Measurements from ENCODE around the gene USP3. TPM values are rescaled to one million over a fixed set of nuclear protein-coding genes. Genes with fewer than 3 reads are reported as not detected.
"Not testable (repeated sequence)": the region's sequence is repeated elsewhere in the genome, so short reads cannot be mapped to it uniquely, and the experiment has no call there.

Gene USP3
- total RNA-seq, 1 donor from 2014 or later = 16.2 TPM

DNA sequence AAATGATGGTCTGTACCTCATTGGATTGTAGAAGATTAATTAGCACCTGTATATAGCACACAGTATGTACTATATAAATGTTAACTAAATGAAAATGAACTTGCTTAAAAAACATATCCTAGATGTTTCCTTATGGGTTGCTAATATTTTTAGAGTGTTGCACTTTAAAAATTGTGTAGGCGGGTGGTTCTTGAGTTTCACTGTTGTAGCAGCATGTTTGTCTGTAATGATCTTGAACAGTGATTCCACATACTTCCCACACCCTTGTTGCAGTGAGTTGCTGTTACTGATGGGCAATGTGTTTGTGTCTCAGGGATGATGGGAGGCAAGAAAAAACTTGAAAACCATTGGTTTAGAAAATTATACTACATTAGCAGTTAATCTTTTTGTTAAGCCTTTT lies 22.0 kb downstream of the USP3 start:
- intact Hi-C loops (cut with DNase I) = no loop called here
- DNase-seq (ENCODE audit: low spot score) = no peak

DNA sequence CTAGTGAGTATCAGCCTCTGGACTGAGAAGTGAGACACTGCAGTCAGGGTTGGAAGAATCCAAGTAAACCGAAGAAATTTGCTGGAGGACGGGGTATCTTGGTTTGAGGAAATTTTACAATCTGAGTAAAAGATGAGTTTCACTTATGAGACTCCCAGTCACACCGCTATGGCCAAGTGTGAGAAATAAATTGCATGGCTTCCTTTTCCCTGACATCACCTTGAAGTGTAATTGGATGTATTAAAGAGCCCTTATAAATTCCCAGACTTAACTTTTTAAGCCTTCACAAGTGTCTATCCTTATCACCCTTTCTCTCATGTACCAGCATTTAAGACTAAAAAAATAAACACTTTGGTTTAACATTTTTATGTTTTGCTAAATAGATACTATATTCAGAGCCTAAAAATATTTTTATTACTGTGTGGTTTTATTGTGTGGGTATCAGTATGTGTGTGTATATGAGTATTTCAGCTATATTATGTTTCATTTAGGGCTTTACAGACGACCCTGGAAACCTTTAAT lies 23.8 kb downstream of the USP3 start:
- intact Hi-C loops (cut with DNase I) = no loop called here
- no peak for DNase-seq (ENCODE audit: low spot score)

GRCh38 chr15:63530235-63530634 lies 25.8 kb downstream of the USP3 start:
- intact Hi-C loops (cut with DNase I) = no loop called here
- DNase-seq (ENCODE audit: low spot score) = no peak

DNA sequence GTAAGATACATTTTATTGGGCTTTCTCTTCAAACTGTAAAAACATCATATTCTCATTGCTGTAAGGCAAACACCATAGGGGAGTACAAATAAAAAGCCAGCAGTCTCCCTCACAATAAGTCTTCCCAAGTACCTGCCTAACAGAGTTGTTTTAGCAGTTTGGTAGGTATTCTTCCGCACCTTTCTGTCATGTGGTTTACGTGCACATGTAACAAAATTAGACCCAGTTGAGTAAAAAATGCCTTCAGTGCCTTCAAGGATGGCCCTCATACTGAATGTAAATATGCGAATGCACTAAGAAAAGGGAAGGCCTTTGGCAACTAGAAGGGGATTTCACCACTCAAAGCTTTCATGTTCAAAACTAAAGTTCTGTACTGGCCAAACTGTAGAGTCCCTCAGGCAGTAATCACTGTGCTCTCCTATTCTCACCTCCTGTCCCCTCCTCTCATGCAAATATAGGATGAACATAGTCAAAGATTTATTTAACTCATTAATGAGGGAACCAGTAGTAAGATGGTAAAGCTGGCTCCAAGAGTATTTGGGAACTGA lies 26.4 kb downstream of the USP3 start:
- DNase-seq (ENCODE audit: low spot score) = no peak
- intact Hi-C loops (cut with DNase I) = no loop called here

- DNase-seq (ENCODE audit: low spot score) = no peak
- intact Hi-C loops (cut with DNase I) = no loop called here
Observed at GRCh38 chr15:63531586-63531985, 27.2 kb downstream of the USP3 start.

- no peak for DNase-seq (ENCODE audit: low spot score)
- intact Hi-C loops (cut with DNase I) = no loop called here
Observed at GRCh38 chr15:63532307-63532744, 27.9 kb downstream of the USP3 start.

DNA sequence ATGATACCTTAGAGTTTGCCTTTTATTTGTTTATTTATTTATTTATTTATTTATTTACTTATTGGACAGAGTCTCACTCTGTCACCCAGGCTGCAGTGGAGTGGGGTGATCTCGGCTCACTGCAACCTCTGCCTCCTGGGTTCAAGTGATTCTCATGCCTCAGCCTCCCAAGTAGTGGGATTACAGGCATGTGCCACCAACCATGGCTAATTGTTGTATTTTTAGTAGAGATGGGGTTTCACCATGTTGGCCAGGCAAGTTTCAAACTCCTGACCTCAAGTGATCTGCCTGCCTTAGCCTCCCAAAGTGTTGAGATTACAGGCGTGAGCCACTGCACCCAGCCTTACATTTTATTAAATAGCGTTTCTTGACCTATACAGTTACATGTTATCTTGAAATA lies 30.5 kb downstream of the USP3 start:
- intact Hi-C loops (cut with DNase I); DNase-seq (ENCODE audit: low spot score): not testable (repeated sequence)

DNA sequence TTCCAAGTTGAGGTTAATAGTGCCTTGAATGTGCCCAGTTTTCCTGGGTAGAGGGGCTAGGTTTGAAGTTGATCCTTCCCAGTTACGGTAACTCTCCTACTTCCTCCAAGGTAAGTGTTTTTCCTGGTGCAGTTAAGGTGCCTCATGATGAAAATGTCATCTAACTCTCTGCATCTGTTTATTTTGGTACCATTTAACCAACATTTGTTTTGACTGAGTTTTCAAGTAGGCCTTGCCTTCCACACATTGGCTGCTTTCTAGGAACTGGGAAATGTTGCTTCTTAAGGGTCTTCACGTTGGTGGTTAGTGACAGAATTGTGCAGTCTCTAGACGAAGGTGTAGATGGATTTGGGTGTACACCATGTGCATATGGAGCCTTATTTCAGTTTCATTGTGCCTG lies 31.3 kb downstream of the USP3 start:
- intact Hi-C loops (cut with DNase I) = no loop called here
- no peak for DNase-seq (ENCODE audit: low spot score)

DNA sequence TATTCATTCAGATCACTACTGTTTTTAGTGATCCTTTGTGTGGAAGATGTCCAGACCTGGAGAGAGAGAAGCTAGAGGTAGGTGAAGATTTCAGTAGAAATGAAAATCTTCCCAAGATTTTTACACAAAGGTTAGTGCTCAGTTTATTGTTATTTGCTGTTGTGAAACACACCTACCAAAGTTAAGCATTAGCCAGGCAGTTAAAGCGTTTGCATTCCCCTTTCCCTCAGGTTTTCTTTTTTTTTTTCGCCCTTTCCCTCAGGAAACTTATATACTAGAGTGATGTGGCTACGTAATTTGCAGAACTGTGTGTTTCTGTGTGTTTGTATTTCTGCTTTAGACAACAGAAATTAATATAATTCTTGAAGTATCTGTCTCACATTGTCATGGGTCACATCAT lies 34.5 kb downstream of the USP3 start:
- intact Hi-C loops (cut with DNase I) = no loop called here
- DNase-seq (ENCODE audit: low spot score) = no peak

DNA sequence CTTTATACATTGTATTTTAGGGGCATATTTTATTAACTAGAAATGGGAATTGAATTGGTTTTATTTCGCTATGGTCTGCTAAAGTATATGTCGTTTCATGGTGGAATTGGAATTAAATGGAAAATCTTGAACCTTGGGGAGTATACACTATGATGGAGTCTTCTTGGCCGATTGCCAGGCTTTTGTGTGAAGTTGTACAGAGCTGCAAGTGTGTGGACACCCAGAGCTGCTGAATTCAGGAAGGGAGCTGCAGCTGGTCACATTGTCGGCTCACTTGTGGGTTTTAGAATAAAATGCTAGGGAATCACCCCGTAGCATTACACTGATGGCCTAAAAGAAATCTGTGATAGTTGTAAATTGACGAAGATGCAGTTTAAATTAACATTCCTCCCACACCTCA lies 35.1 kb downstream of the USP3 start:
- intact Hi-C loops (cut with DNase I) = no loop called here

DNA sequence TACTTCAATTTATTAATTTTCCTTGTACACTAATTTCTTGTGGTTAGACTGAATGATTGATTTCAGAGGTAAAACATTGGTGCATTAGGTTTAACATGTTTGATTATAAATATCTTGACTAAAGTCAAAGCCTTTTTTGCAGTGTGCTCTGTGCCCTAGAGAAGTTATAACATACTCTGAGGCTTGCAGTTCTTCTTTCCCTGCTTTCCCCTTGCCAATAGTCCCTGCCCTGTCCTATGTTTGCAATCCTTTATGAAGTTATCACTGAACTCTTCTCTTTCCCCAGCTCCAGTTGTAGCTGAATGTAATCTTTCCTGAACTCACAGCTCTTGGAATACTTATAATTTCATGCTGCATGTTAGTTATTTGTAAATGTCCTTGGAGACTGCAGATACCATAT lies 35.6 kb downstream of the USP3 start:
- no peak for DNase-seq (ENCODE audit: low spot score)
- intact Hi-C loops (cut with DNase I) = no loop called here

More for the DNA sequence above, 35.1 kb downstream of the USP3 start:
- DNase-seq (ENCODE audit: low spot score) = no peak

DNA sequence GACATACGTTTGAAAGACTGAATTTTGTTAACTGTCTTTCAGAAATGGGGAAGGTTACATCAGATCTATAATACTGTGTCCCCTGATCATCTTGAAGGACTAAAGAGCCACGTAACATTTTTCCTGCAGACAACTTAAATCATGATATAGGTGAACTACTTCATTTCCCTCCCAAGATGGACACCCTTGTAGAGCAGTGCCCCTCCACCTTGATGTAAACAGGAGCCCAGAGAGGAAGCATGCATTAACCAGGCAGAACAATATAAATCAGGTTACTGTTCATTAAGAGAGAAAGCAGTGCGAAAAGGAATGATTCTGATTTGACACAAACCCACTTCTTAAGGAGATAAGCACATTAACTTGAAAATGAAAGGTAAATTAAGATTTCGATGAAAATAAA lies 36.1 kb downstream of the USP3 start:
- intact Hi-C loops (cut with DNase I) = no loop called here
- no peak for DNase-seq (ENCODE audit: low spot score)

DNA sequence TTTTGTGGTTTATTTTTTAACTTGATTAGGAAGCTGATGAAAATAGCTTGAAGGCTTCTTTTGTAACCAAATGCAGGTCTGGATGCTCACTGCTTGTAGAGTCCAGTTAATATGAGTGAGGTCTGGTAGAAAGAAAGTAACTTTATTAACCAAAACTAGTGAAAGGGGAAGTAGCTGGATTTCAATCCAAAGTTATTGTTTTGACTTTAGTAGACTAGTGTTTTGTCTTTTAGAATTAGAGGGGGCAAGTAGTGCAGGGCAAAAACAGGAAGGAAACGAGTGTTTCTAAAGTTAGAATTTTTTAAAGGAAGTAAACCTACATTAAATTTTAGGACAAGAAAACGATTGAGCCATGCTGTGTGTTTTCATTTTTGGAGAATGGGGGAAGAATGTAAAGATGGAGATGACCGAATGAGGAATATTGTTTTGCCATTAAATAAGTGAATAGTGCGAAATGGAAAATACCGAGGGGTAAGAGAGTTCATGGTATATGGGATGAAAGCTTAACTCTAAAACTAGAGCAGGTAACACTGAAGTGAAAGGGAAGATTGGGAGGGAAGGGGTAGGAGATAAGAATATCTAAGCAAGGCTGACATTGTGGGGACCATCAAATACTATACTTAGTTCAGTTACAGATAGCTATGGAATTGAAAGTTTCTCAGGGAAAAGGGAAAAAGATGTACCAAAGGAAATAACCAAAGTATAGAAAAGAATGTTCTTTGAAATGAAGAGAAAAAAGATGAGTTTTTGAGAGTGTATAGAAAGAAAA lies 40.0 kb downstream of the USP3 start:
- DNase-seq (ENCODE audit: low spot score) = no peak
- intact Hi-C loops (cut with DNase I) = no loop called here

GRCh38 chr15:63545520-63545919 lies 41.1 kb downstream of the USP3 start:
- DNase-seq (ENCODE audit: low spot score) = no peak
- intact Hi-C loops (cut with DNase I) = no loop called here

DNA sequence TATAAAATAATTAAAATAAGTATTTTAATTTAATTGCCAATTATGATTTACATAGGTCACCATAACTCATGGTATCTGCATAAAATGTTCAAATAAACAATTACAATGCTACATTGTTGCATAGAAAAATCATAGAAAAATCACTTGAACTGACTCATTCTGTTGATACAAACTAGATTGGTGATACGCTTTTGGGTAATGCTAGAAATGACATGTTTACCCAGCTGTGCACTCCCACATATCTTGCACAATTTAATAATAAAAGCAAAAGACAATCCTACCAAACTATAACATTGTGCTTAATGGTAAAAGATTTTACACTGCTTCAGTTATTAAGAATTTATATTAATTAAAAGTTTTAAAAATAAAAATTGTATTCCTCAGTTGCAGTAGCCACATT lies 47.0 kb downstream of the USP3 start:
- intact Hi-C loops (cut with DNase I) = loop anchor here (5.0 kb wide), 1 partner anchor 49 kb away; the partner anchor contains the start of gene USP3
- DNase-seq (ENCODE audit: low spot score) = no peak

DNA sequence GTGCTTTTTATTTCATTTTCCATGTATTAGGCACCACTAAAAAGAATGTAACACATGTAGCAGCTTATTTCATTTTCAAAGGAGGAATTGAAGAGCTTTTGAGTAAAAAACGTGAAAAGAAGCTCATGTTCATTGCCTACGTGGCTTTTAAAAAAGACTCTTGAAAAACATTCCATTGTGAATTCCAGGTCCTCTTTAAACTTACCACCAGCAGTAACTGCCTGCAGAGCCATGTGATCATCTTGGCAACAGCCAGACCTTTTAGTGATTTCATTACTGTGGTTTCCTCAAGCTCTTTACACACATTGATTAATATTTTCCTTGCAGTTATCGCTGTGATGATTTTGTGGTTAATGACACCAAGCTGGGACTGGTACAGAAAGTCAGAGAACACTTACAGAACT lies 49.0 kb downstream of the USP3 start:
- no peak for DNase-seq (ENCODE audit: low spot score)
- intact Hi-C loops (cut with DNase I) = loop anchor here (5.0 kb wide), 1 partner anchor 51 kb away; the partner anchor contains the start of gene USP3

DNA sequence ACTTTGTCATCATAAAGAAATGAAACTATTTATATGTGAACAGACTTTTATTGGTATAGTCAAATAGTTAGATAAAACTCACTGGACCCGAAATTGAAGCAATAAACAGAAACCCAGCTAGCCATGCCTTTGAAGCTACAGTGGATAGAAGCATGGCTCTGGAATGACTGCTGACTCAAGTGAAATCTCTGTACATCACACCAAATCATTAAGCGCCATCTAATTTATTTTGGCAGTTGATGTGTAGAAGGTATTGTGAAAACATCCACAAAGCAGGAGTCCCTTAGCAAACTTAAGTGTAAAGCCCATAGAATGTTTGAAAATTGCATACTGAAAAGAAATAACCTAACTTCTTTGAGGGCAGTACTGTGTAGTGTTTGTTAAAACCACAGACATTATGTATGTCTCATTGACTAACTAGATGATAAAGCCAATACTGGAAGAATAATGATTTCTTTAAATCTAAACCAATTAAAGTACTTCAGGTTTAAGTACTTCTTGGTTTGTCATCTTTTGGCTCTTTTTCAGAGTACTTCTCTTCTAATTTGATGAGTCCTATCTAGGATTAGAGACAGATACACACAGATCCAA lies 50.0 kb downstream of the USP3 start:
- intact Hi-C loops (cut with DNase I) = loop anchor here (5.0 kb wide), 1 partner anchor 52 kb away; the partner anchor contains the start of gene USP3
- no peak for DNase-seq (ENCODE audit: low spot score)

DNA sequence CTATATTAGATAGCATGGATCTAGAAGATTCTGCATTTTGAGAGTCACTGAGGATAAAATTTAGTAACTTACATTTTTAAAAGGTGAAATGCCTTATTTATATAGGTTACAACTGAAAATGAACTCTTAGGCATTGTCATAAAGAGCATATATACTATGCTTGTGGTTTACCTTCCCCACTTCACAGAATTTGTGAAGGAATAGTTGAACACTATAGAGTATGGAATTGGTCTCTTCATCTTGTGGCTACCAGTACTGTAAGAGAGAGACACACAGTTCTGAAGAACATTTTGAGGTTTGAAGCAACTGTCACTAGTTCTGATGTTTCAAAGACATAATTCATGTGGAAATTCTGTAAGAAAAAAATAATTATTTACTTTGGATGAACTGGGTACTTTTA lies 51.1 kb downstream of the USP3 start:
- no peak for DNase-seq (ENCODE audit: low spot score)
- intact Hi-C loops (cut with DNase I) = no loop called here

- DNase-seq (ENCODE audit: low spot score) = no peak
- intact Hi-C loops (cut with DNase I) = no loop called here
Observed at GRCh38 chr15:63556246-63556645, 51.9 kb downstream of the USP3 start.

DNA sequence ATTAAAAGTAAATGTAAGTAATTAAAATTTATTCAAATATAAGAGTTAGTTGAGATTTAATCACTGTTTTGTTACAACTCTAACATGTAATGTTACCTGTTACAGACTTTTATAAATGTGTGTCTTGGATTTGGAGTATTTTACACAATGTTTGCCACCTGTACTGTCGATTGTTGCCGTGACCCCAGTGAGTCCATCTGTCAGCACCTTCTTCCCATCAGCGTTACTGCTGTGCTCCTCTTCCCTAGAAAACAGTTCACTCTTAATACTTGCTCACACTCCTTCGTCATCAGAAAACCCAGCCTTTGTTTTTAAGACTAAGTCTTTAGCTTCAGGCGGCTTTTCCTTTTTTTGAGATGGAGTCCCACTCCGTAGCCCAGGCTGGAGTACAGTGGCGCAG lies 52.3 kb downstream of the USP3 start:
- intact Hi-C loops (cut with DNase I) = no loop called here
- no peak for DNase-seq (ENCODE audit: low spot score)

GRCh38 chr15:63559753-63560152 lies 55.4 kb downstream of the USP3 start:
- intact Hi-C loops (cut with DNase I) = no loop called here

More at GRCh38 chr15:63559753-63560152, 55.4 kb downstream of the USP3 start:
- no peak for DNase-seq (ENCODE audit: low spot score)
